ENCODE measurements around the gene PRKACG. TPM values are rescaled to one million over a fixed set of nuclear protein-coding genes. Genes with fewer than 3 reads are reported as not detected.

PRKACG gene
- total RNA-seq, 1 donor from 2014 or later = not detected

GRCh38 chr9:68981789-68982188 is 32.1 kb downstream of the PRKACG start:
- H3K9me3 Mint-ChIP-seq = peaks cover 2% of the 10 kb centered on the region
- H3K4me2 ChIP-seq = no peak overlapping the region
- H3K79me2 ChIP-seq (ENCODE audit: low read depth) = no peaks in the 10 kb centered on the region
- no peak overlapping the region for H3K9ac ChIP-seq
- H3K9me3 ChIP-seq (ENCODE audit: low read depth) = no peaks in the 10 kb centered on the region
- H3K4me1 Mint-ChIP-seq = peaks cover 14% of the 10 kb centered on the region
- TF ChIP-seq EZH2 (IDR thresholded peaks at IDR 0.05) (no peak), EZH2phosphoT487 (IDR thresholded peaks at IDR 0.05) (no peak), CTCF (IDR thresholded peaks at IDR 0.05) (no peak)
- H3K27ac ChIP-seq = peak overlapping the region; percentile 18
- peaks cover 12% of the 10 kb centered on the region for H3K4me1 ChIP-seq
- H3K36me3 Mint-ChIP-seq = peaks cover 4% of the 10 kb centered on the region
- no peak overlapping the region for H3K27ac Mint-ChIP-seq
- H3K4me3 Mint-ChIP-seq = no peak overlapping the region
- no peaks in the 10 kb centered on the region for H4K20me1 ChIP-seq (ENCODE audit: low read depth)
- H3F3A ChIP-seq (ENCODE audit: low read depth) = no peaks in the 10 kb centered on the region
- no peaks in the 10 kb centered on the region for H3K27me3 Mint-ChIP-seq (ENCODE audit: insufficient read depth, low read depth)
- peak overlapping the region; percentile 77 for H2AFZ ChIP-seq (replicated peaks)
- H3K27me3 ChIP-seq = no peaks in the 10 kb centered on the region
- H3K4me3 ChIP-seq = no peak overlapping the region
- no peaks in the 10 kb centered on the region for H3K36me3 ChIP-seq
- DNase-seq (ENCODE audit: low spot score) = no peak

- no peaks in the 10 kb centered on the region for H3K36me3 ChIP-seq
- H3K27me3 ChIP-seq = no peaks in the 10 kb centered on the region
- Mint-ChIP-seq H3K27me3 (ENCODE audit: insufficient read depth, low read depth) (no peaks in the 10 kb centered on the region), H3K4me1 (peaks cover 14% of the 10 kb centered on the region), H3K4me3 (no peak overlapping the region), H3K9me3 (peaks cover 14% of the 10 kb centered on the region), H3K27ac (no peak overlapping the region), H3K36me3 (peaks cover 14% of the 10 kb centered on the region)
- TF ChIP-seq CTCF (IDR thresholded peaks at IDR 0.05) (no peak), EZH2phosphoT487 (IDR thresholded peaks at IDR 0.05) (no peak), EZH2 (IDR thresholded peaks at IDR 0.05) (no peak)
- H3K4me3 ChIP-seq = no peak overlapping the region
- no peaks in the 10 kb centered on the region for H3F3A ChIP-seq (ENCODE audit: low read depth)
- H4K20me1 ChIP-seq (ENCODE audit: low read depth) = no peaks in the 10 kb centered on the region
- H2AFZ ChIP-seq (replicated peaks) = peak overlapping the region; percentile 87
- no peak overlapping the region for H3K4me2 ChIP-seq
- H3K79me2 ChIP-seq (ENCODE audit: low read depth) = no peaks in the 10 kb centered on the region
- no peak overlapping the region for H3K9ac ChIP-seq
- H3K27ac ChIP-seq = no peak overlapping the region
- H3K4me1 ChIP-seq = peaks cover 12% of the 10 kb centered on the region
- no peaks in the 10 kb centered on the region for H3K9me3 ChIP-seq (ENCODE audit: low read depth)
- no peak for DNase-seq (ENCODE audit: low spot score)
Measured at GRCh38 chr9:68980341-68980914, 33.5 kb downstream of the PRKACG start.

DNA sequence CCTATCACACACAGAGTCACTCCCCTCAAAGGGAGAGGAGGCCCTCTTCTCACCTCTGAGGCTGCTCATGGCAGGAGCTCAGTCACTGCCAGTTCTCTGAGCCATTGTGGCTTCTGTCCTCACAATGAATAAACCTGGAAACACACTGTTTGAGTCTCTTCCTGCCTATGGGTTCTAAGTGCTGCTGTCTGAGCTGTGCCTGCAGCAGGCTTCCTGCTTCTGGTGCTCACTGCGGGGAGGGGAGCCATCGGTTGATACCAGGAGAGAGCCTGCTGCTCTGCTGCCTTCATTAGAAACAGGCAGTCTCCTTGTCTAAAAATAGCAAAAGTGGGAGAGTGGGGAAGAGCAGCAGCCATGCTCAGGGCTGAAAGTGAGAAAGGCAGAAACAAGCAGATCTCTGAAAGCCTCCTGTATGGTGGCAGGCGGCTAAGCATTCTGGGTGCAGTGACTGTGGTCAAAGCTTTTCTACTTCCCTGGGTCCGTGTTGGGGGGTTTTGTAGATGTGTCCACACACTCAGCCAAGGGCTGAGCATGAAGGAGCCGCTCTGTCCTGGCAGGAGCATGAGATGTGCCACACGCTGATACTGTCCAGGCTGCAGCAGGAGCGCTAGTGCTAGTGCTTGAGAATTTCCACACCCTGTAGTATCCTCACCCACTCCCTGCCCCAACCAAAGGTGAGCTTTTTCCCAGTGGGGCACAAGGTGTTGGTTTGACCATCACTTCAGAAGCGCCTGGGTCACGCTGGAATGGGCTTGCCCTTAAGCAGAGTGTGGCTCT is 34.2 kb downstream of the PRKACG start:
- Histone ChIP-seq H3K27ac (no peak overlapping the region), H3K27me3 (no peaks in the 10 kb centered on the region), H3K9ac (no peak overlapping the region), H3K79me2 (ENCODE audit: low read depth) (no peaks in the 10 kb centered on the region), H3K4me2 (no peak overlapping the region), H3F3A (ENCODE audit: low read depth) (no peaks in the 10 kb centered on the region), H3K4me1 (peaks cover 12% of the 10 kb centered on the region), H4K20me1 (ENCODE audit: low read depth) (no peaks in the 10 kb centered on the region), H2AFZ (replicated peaks) (peak overlapping the region; percentile 87), H3K36me3 (no peaks in the 10 kb centered on the region), H3K9me3 (ENCODE audit: low read depth) (no peaks in the 10 kb centered on the region), H3K4me3 (no peak overlapping the region)
- Mint-ChIP-seq H3K4me3 (no peak overlapping the region), H3K27ac (peak overlapping the region; percentile 46), H3K36me3 (peaks cover 14% of the 10 kb centered on the region), H3K27me3 (ENCODE audit: insufficient read depth, low read depth) (no peaks in the 10 kb centered on the region), H3K9me3 (peaks cover 14% of the 10 kb centered on the region), H3K4me1 (peaks cover 14% of the 10 kb centered on the region)
- no peak for TF ChIP-seq CTCF (IDR thresholded peaks at IDR 0.05)
- TF ChIP-seq EZH2 (IDR thresholded peaks at IDR 0.05) = no peak
- TF ChIP-seq EZH2phosphoT487 (IDR thresholded peaks at IDR 0.05) = no peak
- DNase-seq (ENCODE audit: low spot score) = no peak

Data from neural progenitor cell (in vitro differentiated cells).